GM19395 (cell line): ENCODE data around the gene LRRC23.

Source experiments
- ATAC-seq: cut with Tn5 transposase; IDR thresholded peaks from one replicate; pipeline ENCODE4 v1.9.1; 2021; ENCODE audit warnings: mild to moderate bottlenecking, moderate library complexity; ENCODE audit not compliant: unreplicated experiment

Gene LRRC23

GRCh38 chr12:6923851-6924250 is 19.2 kb downstream of the LRRC23 start:
- no peak for ATAC-seq

- ATAC-seq = no peak
These were observed 20.6 kb downstream of the LRRC23 start for GRCh38 chr12:6925239-6925539.

- ATAC-seq = no peak
These were observed 21.1 kb downstream of the LRRC23 start for GRCh38 chr12:6925540-6926279.

GRCh38 chr12:6927379-6928021 is 22.9 kb downstream of the LRRC23 start, which contains the start of gene ATN1:
Gene ATN1, plus strand, starts transcription at chr12:6927959. Its CDS starts 6,043 bp downstream, at chr12:6934002.
- ATAC-seq = no peak

DNA sequence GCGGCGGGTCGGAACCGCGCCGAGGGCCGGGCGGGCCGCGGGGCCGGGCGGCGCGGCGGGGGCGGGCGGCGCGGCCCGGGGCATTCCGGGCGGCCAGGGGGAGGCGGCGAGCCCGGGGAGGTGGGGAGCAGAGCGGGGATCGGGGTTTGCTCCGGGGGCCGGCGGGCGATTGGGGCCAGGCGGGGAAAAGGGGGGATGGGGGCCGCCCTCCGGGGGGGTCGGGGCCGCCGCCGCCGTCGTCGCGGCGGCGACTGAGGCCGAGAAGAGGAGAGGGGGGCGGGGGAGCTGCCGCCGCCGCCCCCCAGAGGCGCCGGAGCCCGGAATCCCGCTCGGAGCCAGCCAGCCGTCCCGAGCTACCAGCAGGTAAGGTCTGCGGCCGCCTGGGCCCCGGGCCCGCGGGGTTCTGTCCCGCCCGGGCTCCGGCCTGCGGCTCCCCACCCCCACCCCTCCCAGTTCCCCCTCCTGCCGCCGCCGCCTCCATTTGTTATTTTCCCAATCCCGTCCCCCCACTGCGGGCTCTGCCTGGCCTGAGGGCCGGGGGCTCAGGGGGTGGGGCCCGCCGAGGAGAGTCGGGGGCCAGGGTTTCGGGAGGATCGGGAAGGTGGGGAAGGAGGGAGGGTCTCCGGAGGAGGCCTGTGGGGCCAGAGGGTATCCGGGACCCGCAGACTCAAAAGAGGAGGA is 23.5 kb downstream of the LRRC23 start:
- no peak for ATAC-seq

DNA sequence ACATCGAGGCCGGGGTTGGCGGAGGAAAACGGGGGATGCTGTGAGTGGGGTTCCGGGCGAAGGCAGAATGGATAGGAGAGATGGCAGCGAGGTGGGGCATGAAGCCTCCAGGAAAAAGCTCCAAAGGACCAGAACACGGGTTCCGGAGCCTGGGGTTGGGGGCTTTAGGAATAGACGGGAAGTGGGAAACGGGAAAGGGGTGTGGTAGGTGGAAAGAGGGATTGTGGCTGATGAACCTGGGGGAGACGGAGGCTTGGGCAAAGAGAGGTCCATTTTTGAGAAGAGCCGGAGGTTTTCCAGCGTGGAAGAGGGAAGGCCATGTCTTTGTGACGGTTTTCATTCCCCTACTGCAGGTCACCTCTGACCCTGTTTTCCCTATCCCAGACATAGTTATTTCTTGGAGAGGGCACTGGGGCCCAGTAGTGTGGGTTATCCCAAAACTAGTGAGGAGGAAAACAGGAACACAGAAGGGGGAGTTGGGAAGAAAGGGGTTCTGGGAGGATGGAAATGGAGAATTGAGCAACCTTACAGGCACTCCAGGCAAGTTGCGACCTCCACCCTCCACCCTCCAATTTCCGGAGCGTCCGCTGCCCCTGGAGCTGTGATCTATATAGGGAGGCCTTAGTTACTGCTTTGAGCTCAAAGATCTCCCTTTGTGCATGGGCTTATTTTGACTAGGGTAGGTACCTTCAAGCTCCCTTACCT is 24.2 kb downstream of the LRRC23 start:
- no peak for ATAC-seq

- no peak for ATAC-seq
These were observed 25.1 kb downstream of the LRRC23 start for GRCh38 chr12:6929466-6930452.

DNA sequence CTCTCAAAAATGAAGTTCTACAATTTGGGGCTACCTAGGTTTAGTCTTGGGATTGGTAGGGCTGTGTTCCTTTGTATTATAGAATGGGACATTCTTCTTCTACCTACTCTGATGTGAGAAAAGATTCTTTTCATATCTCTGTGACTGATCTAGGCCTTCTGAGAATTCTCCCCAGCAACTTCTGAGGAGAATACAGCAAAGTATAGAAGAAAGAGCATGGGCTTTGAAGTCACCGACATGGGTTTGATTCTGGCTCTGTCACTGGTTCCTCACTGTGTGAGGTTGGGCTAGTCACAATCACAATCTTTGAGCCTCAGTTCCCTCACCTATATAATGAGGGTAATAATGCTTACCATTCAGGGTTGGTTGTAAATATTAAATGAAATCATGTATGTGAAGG is 28.1 kb downstream of the LRRC23 start:
- no peak for ATAC-seq

- no peak for ATAC-seq
These were observed 29.5 kb downstream of the LRRC23 start for GRCh38 chr12:6934110-6934509.

DNA sequence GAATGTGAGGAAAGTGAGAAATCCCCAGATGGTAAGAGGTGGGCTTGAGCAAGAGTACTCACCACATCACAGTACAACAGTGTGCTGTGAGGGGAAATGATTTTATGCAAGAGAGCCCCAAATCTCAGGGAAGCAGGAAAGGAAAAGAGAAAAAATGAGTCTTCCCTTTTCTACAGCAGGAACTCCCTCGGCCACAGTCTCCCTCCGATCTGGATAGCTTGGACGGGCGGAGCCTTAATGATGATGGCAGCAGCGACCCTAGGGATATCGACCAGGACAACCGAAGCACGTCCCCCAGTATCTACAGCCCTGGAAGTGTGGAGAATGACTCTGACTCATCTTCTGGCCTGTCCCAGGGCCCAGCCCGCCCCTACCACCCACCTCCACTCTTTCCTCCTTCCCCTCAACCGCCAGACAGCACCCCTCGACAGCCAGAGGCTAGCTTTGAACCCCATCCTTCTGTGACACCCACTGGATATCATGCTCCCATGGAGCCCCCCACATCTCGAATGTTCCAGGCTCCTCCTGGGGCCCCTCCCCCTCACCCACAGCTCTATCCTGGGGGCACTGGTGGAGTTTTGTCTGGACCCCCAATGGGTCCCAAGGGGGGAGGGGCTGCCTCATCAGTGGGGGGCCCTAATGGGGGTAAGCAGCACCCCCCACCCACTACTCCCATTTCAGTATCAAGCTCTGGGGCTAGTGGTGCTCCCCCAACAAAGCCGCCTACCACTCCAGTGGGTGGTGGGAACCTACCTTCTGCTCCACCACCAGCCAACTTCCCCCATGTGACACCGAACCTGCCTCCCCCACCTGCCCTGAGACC is 31.0 kb downstream of the LRRC23 start:
- ATAC-seq = no peak

DNA sequence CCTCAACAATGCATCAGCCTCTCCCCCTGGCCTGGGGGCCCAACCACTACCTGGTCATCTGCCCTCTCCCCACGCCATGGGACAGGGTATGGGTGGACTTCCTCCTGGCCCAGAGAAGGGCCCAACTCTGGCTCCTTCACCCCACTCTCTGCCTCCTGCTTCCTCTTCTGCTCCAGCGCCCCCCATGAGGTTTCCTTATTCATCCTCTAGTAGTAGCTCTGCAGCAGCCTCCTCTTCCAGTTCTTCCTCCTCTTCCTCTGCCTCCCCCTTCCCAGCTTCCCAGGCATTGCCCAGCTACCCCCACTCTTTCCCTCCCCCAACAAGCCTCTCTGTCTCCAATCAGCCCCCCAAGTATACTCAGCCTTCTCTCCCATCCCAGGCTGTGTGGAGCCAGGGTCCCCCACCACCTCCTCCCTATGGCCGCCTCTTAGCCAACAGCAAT is 31.6 kb downstream of the LRRC23 start:
- no peak for ATAC-seq

- ATAC-seq = peak; percentile 2
These were observed 32.2 kb downstream of the LRRC23 start for GRCh38 chr12:6936636-6937480.

GRCh38 chr12:6937481-6938352 is 33.1 kb downstream of the LRRC23 start:
- peak; percentile 87 for ATAC-seq

GRCh38 chr12:6938353-6939190 is 34.0 kb downstream of the LRRC23 start:
- ATAC-seq = no peak

DNA sequence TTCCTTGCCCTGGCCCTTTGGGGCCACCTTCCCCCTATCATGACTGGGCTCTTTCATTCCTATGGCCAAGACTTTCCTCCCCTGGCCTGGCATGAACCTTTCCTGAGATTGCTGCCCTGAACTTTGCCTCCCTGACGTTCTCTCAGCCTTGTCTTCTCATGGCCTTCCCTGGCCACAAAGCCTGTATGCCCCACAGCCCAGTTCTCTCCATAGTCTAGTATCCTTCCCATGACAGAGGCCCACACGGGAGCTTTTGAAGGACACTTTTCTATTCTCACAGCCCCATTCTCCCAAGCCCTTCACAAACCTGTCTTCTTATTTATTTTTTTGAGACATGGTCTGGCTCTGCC is 34.5 kb downstream of the LRRC23 start:
- ATAC-seq = no peak

GRCh38 chr12:6941267-6941666 is 36.6 kb downstream of the LRRC23 start:
- no peak for ATAC-seq

DNA sequence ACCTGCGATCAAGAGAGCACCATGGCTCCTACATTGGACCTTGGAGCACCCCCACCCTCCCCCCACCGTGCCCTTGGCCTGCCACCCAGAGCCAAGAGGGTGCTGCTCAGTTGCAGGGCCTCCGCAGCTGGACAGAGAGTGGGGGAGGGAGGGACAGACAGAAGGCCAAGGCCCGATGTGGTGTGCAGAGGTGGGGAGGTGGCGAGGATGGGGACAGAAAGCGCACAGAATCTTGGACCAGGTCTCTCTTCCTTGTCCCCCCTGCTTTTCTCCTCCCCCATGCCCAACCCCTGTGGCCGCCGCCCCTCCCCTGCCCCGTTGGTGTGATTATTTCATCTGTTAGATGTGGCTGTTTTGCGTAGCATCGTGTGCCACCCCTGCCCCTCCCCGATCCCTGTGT is 37.2 kb downstream of the LRRC23 start:
- ATAC-seq = no peak
